GM19324 (cell line): ENCODE data around the gene PRR14.
A peak's percentile ranks its signal among the peaks of the same experiment; 100 is the strongest.
"Not testable (repeated sequence)": the region's sequence is repeated elsewhere in the genome, so short reads cannot be mapped to it uniquely, and the experiment has no call there.

ENCODE experiments used
- ATAC-seq: cut with Tn5 transposase; IDR thresholded peaks from one replicate; pipeline ENCODE4 v1.9.1; 2021; ENCODE audit warnings: mild to moderate bottlenecking, moderate library complexity; ENCODE audit not compliant: unreplicated experiment, low FRiP score

PRR14 gene

GRCh38 chr16:30677931-30678585 is 27.3 kb downstream of the PRR14 start:
- no peak for ATAC-seq

DNA sequence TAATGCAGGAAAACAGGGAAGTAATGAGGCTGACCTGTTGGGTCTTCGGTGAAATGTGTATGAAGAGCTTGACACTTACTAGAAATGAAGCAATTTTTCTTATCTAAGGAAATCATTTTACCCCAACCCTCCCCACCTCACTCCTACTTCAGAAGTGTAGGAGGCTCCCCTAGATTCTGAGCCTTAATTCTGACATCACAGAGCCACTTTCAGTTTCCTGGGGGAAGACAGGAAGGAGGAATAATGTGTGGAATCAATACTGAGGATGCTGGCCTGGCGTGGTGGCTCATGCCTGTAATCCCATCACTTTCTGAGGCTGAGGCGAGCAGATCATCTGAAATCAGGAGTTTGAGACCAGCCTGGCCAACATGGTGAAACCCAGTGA is 27.8 kb downstream of the PRR14 start:
- ATAC-seq = no peak

GRCh38 chr16:30680326-30680725 is 29.6 kb downstream of the PRR14 start:
- ATAC-seq = no peak

- ATAC-seq = no peak
These were observed 37.9 kb downstream of the PRR14 start for GRCh38 chr16:30688701-30689100.

DNA sequence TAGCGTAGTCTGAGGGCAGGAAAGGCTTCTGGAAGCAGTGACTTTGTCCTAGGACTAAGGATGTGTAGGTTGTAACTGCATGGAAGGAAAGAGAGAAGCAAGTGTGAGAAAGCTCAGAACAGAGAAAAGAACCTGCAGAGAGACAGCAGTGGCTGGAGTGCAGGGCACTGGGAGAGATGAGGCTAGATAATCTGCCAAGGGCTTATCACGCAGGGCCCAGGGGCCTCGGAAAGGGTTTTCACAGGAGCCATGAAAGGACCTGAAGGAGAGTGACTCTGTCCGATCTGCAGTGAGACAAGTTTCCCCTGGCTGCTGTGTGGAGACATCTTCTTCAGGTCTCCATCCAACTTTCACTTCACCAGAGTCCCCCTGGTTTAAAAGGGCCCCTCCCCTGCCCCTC is 41.1 kb downstream of the PRR14 start:
- no peak for ATAC-seq

GRCh38 chr16:30692396-30693064 is 41.8 kb downstream of the PRR14 start:
- ATAC-seq = no peak

DNA sequence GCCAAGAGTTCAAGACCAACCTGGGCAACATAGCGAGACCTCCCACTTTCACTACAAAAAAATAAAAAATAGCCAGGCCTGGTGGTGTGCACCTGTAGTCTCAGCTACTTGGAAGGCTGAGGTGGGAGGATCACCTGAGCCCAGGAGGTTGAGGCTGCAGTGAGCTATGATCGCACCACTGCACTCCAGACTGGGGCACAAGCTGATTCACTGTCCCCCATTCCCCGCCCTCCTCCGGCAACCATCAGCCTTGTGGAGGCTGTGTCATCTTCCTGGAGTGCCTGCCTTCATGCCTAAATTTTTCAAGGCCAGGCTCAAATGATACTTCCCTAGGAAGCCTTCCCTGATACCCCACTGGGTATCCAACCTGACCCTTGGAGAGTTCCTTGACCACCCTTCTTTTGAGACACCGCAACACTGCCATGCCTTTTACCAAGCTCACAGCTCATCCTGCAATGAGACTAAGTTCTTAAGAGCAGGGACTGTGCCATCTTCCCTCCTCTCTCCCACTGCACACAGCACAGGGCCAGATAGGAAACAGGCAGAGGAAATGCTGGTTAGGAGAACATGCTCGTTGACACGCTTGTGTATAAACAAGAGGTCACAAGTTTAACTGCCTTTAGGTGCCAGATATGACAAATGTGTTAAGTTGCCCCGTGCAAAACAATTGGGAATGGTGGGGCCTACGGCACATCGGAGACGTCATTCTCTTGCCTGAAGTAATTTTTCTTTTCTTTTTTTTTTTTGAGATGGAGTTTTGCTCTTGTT is 44.4 kb downstream of the PRR14 start:
- no peak for ATAC-seq

DNA sequence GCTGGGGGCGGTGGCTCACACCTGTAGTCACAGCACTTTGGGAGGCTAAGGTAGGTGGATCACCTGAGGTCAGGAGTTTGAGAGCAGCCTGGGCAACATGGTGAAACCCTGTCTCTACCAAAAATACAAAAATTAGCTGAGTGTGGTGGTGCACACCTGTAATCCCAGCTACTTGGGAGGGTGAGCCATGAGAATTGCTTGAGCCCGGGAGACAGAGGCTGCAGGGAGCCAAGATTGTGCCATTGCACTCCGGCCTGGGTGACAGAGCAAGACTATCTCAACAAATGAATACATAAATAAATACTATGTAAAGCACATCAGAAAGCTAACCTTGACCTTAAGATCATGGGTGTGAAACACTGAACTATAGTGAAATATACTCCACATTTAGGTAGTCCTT is 45.9 kb downstream of the PRR14 start:
- not testable (repeated sequence) for ATAC-seq

GRCh38 chr16:30697264-30698138 is 46.7 kb downstream of the PRR14 start:
- ATAC-seq = no peak

DNA sequence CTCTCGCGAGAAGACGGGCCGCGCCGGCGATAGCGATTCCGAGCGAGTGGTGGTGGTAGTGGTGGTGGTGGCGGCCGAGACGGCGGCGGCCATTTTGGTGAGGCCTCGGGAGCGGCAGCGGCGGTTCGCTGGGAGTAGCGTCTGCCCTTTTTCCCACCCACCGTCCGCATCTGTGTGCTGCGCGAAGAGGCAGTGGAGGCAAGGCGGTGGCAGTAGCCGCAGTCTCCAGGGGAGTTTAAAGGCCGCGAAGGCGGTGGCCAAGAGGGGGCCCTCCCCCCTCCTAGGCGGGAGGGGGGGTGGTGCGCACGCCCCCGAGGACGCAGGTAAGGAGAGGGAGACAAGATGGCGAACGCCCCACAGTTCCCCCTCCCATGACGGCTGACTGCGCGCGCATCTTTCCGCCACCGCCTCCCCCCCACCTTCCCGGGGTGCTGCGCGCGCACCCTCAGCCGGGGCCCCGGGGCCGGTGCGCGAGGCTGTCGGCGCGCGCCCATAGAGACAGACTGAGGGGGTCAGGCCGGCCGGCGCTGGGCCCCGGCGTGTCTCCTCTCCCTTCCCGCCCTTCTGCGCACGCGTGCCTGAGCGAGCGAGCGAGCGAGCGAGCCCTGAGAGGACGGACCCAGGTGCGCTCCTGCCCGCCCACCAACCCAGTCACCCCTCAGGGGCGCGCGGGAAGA is 47.5 kb downstream of the PRR14 start:
- ATAC-seq = peak; percentile 85

GRCh38 chr16:30698816-30699614 is 48.3 kb downstream of the PRR14 start, which contains the start of gene SRCAP:
Gene SRCAP (plus strand): TSS chr16:30699171. CDS start chr16:30700825, 1,654 bp downstream.
- peak; percentile 27 for ATAC-seq

DNA sequence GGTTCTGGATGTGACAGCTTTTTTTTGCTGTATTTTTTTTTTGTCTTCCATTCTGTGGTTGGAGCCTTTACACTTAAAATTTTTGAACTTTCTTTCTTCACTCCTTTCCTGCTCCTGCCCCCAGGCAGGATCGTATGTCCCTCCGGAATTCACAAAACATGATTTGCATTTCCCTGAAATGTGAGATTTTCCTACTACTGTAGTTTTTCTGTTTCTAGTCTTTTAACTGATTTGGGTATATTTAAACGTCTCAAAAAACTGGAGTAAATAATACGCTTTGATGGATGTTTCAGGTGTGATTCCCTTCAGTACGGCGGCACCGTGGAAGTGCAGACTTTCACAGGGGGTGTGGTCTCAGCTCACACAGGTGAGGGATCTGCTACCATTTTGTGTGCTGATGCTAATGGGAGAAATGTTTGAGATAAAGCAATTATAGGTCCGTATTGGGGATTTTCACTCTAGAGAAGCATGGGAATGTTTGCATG is 48.9 kb downstream of the PRR14 start:
- ATAC-seq = no peak

GRCh38 chr16:30700491-30700890 is 49.7 kb downstream of the PRR14 start:
- ATAC-seq = no peak

GRCh38 chr16:30700971-30701370 is 50.2 kb downstream of the PRR14 start:
- ATAC-seq = no peak

DNA sequence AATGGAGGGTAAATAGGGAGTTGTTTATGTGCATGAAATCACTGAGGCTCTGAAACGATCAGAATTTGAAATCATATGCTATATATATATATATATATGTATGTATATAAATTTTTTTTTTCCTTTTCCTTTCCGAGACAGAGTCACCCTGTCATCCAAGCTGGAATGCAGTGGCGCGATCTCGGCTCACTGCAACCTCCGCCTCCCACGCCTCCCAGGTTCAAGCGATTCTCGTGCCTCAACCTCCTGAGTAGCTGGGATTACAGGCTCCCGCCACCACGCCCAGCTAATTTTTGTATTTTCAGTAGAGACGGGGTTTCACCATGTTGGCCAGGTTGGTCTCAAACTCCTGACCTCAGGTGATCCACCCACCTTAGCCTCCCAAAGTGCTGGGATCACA is 52.3 kb downstream of the PRR14 start:
- ATAC-seq = not testable (repeated sequence)

DNA sequence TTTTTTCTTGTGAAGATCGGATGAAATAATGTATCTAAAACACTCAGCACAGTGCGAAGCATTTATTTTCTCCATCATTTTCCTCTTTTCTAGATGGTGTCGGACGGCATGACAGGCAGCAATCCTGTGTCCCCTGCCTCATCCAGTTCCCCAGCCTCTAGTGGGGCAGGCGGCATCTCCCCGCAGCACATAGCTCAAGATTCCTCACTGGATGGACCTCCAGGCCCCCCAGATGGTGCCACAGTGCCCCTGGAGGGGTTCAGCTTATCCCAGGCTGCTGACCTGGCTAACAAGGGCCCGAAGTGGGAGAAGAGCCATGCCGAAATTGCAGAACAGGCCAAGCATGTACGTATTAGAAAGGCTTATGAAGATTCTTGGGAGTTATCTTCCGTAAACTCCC is 53.2 kb downstream of the PRR14 start:
- no peak for ATAC-seq
